RWPE2 (cell line): ENCODE data around the gene CCDC116.

Source experiments
- ATAC-seq: fragments of 200-7000 bp; cut with Tn5 transposase; 3 replicates; pipeline ENCODE4 v1.9.1; 2021; ENCODE audit warnings: low read depth
- DNase-seq: peaks from one replicate; pipeline ENCODE4 v3.0.0-alpha.2; 2020; ENCODE audit warnings: low spot score
- H3K27ac ChIP-seq: fragments of 450-650 bp; 2 replicates; pipeline ENCODE4 v1.5.1; 2017; ENCODE audit warnings: mild to moderate bottlenecking; ENCODE audit not compliant: poor library complexity, severe bottlenecking
- H3K27me3 ChIP-seq: fragments of 250-450 bp; sonication (Bioruptor Pico); 2 replicates; pipeline ENCODE4 v1.5.1; 2021; ENCODE audit warnings: mild to moderate bottlenecking, moderate library complexity; ENCODE audit not compliant: insufficient read depth, poor library complexity, severe bottlenecking
- H3K36me3 ChIP-seq: fragments of 250-450 bp; sonication (Bioruptor Pico); 2 replicates; pipeline ENCODE4 v1.5.1; 2020; ENCODE audit warnings: low read depth, mild to moderate bottlenecking, moderate library complexity
- H3K4me1 ChIP-seq: fragments of 250-450 bp; sonication (Bioruptor Pico); 2 replicates; pipeline ENCODE4 v1.5.1; 2021; ENCODE audit warnings: mild to moderate bottlenecking, moderate library complexity; ENCODE audit not compliant: insufficient read depth, poor library complexity, severe bottlenecking
- H3K4me3 ChIP-seq: fragments of 250-450 bp; sonication (Bioruptor Pico); 2 replicates; pipeline ENCODE4 v1.5.1; 2021; ENCODE audit warnings: mild to moderate bottlenecking, moderate library complexity; ENCODE audit not compliant: severe bottlenecking
- H3K9me3 ChIP-seq: fragments of 250-450 bp; sonication (Bioruptor Pico); 2 replicates; pipeline ENCODE4 v1.5.1; 2021; ENCODE audit warnings: mild to moderate bottlenecking, moderate library complexity; ENCODE audit not compliant: severe bottlenecking
- CTCF ChIP-seq: fragments of 450-650 bp; IDR thresholded peaks from one replicate; pipeline ENCODE4 v1.5.1; 2017; ENCODE audit warnings: mild to moderate bottlenecking, moderate library complexity; ENCODE audit not compliant: poor library complexity, severe bottlenecking

CCDC116 gene

GRCh38 chr22:21632237-21632895 lies at the start of gene CCDC116:
CCDC116 (plus strand) TSS chr22:21632760; CDS start chr22:21633182, 422 bp downstream.
- Histone ChIP-seq H3K4me3 (no peak within 1 kb of the TSS), H3K27me3 (no peaks in the 10 kb centered on the region)

GRCh38 chr22:21582801-21583740 lies 49.5 kb upstream of the CCDC116 start:
- H3K27ac ChIP-seq: no peak overlapping the region
- no peaks in the 10 kb centered on the region for H3K27me3 ChIP-seq
- no peak for TF ChIP-seq CTCF
- ATAC-seq: no peak
- no peak overlapping the region for H3K4me3 ChIP-seq
- H3K36me3 ChIP-seq: peaks cover 13% of the 10 kb centered on the region
- no peak for DNase-seq
- no peaks in the 10 kb centered on the region for H3K4me1 ChIP-seq
- peaks cover 4% of the 10 kb centered on the region for H3K9me3 ChIP-seq

More at GRCh38 chr22:21632237-21632895, at the start of gene CCDC116:
- ATAC-seq: no peak
- DNase-seq: no peak
- TF ChIP-seq CTCF: no peak
- peaks cover 12% of the 10 kb centered on the region for H3K36me3 ChIP-seq
- H3K4me1 ChIP-seq: no peaks in the 10 kb centered on the region
- H3K9me3 ChIP-seq: no peaks in the 10 kb centered on the region
- H3K27ac ChIP-seq: no peak within 1 kb of the TSS

- H3K27me3 ChIP-seq: no peaks in the 10 kb centered on the region
- H3K36me3 ChIP-seq: peaks cover 10% of the 10 kb centered on the region; the same call in 1 of the 2 replicates
- H3K9me3 ChIP-seq: no peaks in the 10 kb centered on the region
- H3K27ac ChIP-seq: no peak overlapping the region
- H3K4me1 ChIP-seq: no peaks in the 10 kb centered on the region
- ATAC-seq: no peak
- no peak overlapping the region for H3K4me3 ChIP-seq
- no peak for DNase-seq
- TF ChIP-seq CTCF: no peak
Observed at GRCh38 chr22:21585389-21585788, 47.2 kb upstream of the CCDC116 start.

GRCh38 chr22:21587803-21588611 lies 44.6 kb upstream of the CCDC116 start:
- Histone ChIP-seq H3K4me3 (no peak overlapping the region), H3K27ac (no peak overlapping the region), H3K27me3 (no peaks in the 10 kb centered on the region), H3K4me1 (no peaks in the 10 kb centered on the region), H3K36me3 (peaks cover 16% of the 10 kb centered on the region), H3K9me3 (no peaks in the 10 kb centered on the region)
- ATAC-seq: no peak
- TF ChIP-seq CTCF: no peak
- no peak for DNase-seq
